H54 (cell line): ENCODE results near the gene CACNA1C.
"Not testable (repeated sequence)": the region's sequence is repeated elsewhere in the genome, so short reads cannot be mapped to it uniquely, and the experiment has no call there.

ENCODE experiments used
- DNase-seq: peaks from one replicate; pipeline ENCODE4 v3.0.0; 2011; ENCODE audit warnings: low spot score, mixed read lengths; ENCODE audit not compliant: insufficient read length
- FAIRE-seq: peaks from 3 replicates; lab custom pipeline; 2011; peaks lifted over from hg19 to GRCh38; lab: Jason Lieb, UNC
- POLR2A ChIP-seq: IDR thresholded peaks from 2 replicates; pipeline ENCODE4 v1.6.1; 2011; ENCODE audit warnings: low read depth, mild to moderate bottlenecking, low read length

Gene CACNA1C

GRCh38 chr12:2101359-2101758, 48.6 kb downstream of the CACNA1C start:
- FAIRE-seq, result no peak
- no peak for TF ChIP-seq POLR2A
- no peak for DNase-seq

GRCh38 chr12:2101771-2102170, 49.0 kb downstream of the CACNA1C start:
- DNase-seq (peak; percentile 24), FAIRE-seq (no peak)
- TF ChIP-seq POLR2A, result no peak

- FAIRE-seq, DNase-seq: not testable (repeated sequence)
These were observed 49.9 kb downstream of the CACNA1C start for GRCh38 chr12:2102736-2103135.

GRCh38 chr12:2105387-2105786, 52.6 kb downstream of the CACNA1C start:
- not testable (repeated sequence) for FAIRE-seq, DNase-seq

- DNase-seq, result no peak
- FAIRE-seq, result no peak
- no peak for TF ChIP-seq POLR2A
These were observed 55.4 kb downstream of the CACNA1C start for GRCh38 chr12:2108166-2108565.

- DNase-seq (no peak), FAIRE-seq (no peak)
- no peak for TF ChIP-seq POLR2A
These were observed 56.3 kb downstream of the CACNA1C start for GRCh38 chr12:2108975-2109671.

- FAIRE-seq (no peak), DNase-seq (no peak)
- no peak for TF ChIP-seq POLR2A
These were observed 57.3 kb downstream of the CACNA1C start for GRCh38 chr12:2110127-2110526.

GRCh38 chr12:2110849-2111566, 58.2 kb downstream of the CACNA1C start:
- FAIRE-seq (no peak), DNase-seq (no peak)
- TF ChIP-seq POLR2A, result no peak

GRCh38 chr12:2111826-2112225, 59.0 kb downstream of the CACNA1C start:
- DNase-seq, result no peak
- FAIRE-seq, result no peak
- TF ChIP-seq POLR2A, result no peak

GRCh38 chr12:2112401-2112800, 59.6 kb downstream of the CACNA1C start:
- TF ChIP-seq POLR2A, result no peak
- FAIRE-seq (no peak), DNase-seq (no peak)

- TF ChIP-seq POLR2A, result no peak
- DNase-seq (no peak), FAIRE-seq (no peak)
These were observed 60.5 kb downstream of the CACNA1C start for GRCh38 chr12:2113119-2113912.

GRCh38 chr12:2114071-2114470, 61.3 kb downstream of the CACNA1C start:
- no peak for DNase-seq

GRCh38 chr12:2115101-2115845, 62.5 kb downstream of the CACNA1C start:
- DNase-seq, result no peak
- FAIRE-seq, result no peak
- no peak for TF ChIP-seq POLR2A

More at GRCh38 chr12:2114071-2114470, 61.3 kb downstream of the CACNA1C start:
- no peak for TF ChIP-seq POLR2A
- no peak for FAIRE-seq
